GM19452 (cell line): Measurements from ENCODE around the gene GDPD5.

Source experiments
- ATAC-seq: cut with Tn5 transposase; IDR thresholded peaks from one replicate; pipeline ENCODE4 v1.9.1; 2021; ENCODE audit not compliant: unreplicated experiment

Gene GDPD5

DNA sequence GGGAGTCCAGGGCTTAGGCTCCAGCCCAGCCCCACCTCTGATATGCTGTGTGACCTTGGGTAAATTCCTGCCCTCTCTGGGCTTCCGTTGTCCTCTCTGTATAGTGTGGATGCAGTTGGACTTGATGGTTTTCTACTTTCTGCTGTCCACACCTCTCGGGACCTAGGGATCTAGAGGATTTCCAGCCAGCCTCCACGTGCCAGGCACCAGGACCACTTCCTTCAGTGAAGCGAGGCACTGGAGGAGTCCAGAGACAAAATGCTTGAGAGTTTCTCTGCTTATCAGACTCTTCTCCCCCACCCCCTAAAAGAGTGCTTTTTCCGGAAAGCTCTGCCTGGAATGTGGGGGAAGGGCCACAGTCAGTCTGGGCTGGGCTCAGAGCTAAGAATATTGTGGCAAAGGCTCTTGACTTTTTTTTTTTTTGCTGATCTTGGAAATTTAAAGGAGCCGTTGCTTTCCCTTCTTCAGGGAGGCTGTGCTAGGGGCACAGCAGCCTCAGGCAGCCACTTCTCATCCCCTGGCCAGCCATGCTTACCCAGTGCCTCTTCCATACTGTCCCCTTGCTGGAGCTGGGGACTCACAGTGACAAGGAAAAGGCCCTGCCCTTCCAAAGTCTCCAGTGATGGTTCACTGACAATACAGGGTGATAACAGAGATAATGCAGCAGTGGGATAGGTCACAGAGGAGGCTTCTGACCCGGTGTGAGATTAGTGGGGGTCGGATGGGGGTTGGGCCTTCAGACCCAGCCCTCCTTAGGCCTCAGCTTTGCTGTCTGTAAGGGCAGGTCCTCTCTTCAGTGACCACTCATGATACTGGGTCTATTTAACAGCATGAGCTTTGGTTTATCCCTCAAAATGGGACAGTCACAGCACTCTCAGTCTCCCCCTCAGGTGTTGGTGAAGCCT, 33.5 kb upstream of the GDPD5 start:
- ATAC-seq: no peak

DNA sequence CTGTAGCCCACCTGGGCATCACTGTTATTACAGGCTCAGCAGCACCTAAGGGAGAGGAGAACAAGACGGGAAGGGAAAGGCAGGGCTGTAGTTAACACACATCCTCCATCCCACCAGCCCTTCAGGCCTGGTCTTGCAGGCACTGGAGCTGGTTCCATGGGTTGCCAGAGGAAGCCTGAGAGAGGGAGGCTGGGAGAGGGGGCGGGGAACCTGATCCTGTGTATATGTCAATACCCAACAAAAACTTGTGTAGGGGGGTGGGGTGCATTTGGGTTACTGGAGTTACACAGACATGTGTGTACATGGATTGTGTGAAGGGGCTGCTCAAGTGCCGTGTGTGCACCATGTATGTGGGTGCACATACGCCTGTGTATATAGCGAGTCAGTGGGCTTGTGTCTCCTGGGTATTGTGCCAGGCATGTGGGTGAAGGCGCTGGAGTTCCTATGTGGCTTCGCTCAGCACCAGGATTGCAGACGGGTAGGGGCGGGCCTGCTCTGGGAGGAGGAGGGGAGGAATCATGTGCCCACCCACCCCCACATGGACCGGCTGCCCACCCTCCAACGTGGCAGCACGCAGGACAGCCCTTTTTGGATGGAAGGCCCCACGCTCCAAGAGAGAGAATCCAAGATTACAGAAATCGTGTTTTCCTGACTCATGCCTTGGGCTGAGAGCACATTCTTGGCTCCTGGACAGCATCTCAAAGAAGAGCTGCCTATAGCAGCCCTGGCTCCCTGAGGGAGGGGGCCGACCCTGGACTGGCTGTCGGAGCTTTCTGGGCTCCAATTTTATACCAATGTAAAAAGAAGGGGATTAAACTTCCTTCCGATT, 32.1 kb upstream of the GDPD5 start:
- ATAC-seq: no peak

DNA sequence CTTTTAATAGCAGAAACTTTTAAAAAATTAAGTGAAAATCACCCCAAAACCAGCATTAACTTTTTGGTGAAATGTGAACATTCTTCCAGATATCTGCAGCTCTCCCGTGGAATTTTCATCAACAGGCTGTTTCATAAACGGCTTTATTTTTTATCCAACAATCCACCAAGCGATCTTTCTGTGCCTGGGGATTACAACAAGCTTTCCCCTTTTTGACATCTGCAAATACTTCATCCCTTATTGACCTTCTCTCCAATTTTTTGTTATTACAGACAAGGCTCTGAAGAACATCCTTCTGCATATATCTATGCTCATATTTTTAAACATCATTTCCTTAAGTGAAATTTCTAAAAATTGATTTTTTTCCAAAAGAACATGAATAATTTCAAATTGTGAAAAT, 30.5 kb upstream of the GDPD5 start:
- ATAC-seq: no peak

DNA sequence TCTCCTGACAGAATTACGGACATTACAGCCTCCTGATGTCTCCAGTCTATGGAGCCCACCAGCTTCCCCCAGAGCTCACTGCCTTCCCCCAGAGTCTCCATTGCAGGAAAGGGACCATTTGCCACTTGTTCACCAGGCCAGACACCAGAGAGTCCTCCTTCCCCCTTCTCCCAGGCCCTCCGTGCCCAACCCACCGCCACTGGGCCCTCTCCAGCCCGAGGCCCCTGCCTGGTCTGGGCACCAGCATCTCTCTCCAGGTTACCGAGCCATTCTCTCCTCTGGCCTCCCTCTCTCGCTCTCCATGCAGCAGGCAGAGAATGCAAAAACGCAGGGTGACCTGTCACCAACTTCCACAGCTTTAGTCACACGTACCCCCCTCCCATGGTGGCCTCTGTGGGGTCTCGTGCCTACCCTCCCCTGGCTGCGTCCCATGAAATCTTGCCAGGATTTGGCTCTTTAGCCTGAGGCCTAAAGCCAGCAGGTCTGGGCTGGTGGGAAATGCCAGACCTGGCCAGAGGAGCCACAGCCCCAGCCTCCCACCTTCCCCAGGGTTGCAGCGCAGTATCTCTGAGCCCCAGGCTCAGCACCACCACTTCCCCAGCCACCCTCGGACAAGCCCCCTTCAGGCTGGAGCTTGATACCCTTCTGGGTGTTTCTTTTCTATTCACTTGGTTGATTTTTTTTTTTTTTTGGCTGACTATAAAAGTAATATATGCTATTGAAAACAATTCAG, 29.5 kb upstream of the GDPD5 start:
- ATAC-seq: no peak

DNA sequence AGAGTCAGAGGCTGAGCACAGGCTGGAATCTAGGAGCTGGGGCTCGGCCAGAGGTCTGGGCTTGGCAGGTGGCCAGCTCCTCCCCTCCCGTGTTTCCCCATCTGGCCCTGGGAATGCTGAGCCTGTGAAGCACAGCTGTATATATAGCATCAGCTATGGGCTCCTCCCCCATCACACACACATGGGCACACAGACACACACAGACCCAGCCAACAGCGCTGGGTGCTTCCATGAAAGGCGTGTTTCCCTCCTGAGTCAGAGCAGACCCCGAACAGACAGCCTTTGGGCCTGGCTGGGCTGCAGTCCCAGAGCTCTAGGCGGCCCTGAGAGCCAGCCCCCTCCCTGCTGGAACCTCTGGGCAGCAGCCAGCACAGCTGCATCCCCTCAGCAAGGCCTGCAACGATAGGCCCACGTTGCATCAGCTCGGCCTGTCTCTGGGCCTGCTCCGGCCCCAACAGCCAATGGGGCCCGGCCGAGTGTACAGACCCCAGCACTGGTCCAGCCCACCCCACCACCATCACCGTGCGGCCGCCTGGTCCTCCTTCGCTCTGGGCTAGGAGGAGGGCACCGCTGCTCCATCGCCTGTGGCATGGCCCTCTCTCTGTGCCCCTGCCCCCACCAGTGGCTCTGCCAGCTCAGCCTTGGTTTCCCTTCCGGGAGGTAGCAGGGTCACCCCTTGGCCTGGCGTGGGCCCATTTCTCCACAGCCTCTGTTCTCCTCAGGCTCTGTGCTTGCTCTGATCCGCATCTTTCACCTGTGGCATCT, 28.7 kb upstream of the GDPD5 start:
- ATAC-seq: no peak

DNA sequence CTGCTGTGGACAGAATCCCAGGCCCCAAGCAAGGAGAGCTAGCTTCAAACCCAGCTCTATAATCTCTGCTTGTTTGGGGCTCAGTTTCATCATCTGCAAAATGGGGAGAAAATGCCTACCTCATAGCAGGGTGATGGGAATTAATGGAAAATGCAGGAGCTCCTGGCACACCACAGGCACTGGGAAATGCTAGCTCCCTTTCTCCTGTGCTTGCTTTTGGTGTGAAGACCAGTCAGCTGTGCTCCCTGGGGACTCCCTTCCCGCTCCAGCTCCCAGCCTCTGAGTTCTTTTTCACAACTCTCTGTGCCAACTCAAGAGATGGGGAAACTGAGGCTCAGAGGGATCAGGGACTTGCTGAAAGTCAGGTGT, 28.1 kb upstream of the GDPD5 start:
- no peak for ATAC-seq

DNA sequence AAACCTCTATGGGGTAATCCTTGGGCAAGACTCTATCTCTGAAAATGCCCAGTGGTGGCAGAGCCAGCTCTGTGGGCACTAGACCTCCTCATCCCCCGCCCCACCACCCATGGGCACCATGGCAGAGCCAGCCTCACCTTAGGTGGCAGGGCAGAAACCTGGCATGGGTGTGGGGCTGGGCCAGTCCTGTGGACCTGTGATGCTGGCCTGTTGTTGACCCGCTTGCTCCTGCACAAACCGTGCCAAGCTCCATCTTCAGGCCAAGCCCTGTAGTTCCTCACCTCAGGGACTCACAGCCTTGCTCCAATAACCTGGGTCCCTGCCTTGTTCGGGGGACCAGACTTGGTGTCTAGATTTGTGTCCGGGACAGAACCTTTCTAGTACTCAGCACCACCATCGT, 27.4 kb upstream of the GDPD5 start:
- ATAC-seq: no peak

DNA sequence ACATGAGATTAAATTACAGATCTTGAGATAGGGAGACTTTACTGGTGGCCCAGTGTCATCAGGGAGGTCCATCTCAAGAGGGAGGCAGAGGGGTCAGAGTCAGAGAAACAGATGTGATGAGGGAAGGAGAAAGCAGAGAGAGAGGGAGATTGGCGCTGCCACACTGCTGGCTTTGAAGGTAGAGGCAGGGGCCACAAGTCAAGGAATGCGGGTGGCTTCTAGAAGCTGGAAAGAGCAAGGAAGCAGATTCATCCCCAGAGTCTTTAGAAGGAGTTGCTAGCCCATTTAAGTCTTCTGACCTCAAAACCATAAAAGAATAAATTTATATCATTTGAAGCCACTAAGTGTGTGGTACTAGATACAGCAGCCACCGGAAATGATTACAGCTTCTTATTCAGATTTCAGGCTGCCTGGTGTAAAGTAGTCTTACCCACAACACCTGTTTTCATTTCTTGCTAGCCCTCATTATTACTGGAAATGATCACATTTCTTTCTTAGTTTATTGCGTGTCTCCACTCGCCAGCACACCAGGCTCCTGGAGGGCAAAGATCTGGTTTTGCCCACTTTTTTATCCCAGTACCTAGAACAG, 23.7 kb upstream of the GDPD5 start:
- no peak for ATAC-seq

DNA sequence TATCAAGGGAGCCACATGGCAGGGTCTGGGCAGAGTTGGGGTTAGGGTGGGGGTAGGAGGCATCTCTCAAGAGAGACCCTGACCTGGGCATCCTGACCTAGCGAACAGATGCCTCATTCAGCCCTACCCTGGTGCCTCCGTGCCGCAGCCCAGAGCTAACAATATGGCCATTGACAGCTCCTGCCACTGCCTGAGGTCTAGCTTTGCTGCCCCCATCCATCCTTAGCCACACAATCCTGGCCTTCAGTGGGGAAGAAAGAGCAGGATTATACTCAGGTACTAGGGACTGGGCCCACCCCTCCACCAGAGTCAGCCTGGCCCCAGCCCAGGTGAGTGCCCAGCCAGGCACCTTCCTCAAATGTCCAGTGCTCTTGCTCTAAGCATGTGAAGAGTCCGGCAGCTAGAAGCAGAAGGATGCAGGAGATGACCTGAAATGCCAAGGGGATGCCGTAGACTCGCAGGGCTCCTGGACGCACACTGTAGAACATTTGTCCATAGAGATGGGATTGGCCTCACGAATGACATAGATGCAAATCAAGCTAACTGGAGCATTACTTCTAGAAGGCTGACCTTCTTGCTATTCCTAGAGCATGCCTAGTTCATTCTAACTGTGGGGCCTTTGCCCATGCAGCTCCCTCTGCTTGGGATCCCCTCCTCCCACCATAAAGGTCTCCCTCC, 23.0 kb upstream of the GDPD5 start:
- ATAC-seq: no peak

DNA sequence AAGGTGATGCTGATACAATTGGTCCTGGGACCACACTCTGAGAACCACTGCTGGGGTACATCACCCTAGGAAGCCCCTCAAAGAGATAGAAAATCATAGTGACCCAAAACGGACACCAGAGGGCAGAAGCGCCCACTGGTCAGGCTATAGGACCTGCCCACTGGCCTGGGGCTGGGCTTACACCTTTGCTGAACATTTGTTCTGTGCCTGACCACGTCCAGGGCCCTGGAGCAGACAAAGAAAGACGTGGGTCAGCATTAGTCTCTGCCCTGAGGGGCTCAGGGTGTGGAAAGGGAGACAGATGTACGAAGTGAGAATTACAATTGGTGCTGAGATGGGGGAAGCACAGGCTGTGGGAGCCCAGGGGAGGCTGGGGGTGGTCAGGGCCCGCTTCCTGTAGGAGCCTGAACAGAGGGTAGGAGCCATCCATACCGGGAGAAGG, 21.9 kb upstream of the GDPD5 start:
- ATAC-seq: no peak

DNA sequence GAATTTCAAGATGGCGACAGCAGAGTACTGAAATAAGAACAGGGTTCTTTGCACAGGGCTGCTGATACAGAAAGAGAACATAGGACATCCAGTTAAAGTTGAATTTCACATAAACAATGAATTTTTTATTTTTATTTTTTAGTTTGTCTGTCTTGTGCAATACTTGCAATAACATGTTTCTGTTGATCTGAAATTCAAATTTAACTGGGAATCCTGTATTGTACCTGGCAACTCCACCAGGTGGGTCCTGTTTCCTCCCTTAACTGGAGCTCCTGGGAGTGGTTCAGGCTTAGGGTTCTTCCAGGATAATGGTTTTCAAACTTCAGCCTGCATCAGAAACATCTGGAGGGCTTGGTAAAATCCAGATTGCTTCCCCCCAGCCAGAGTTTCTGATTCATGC, 21.4 kb upstream of the GDPD5 start:
- ATAC-seq: no peak

DNA sequence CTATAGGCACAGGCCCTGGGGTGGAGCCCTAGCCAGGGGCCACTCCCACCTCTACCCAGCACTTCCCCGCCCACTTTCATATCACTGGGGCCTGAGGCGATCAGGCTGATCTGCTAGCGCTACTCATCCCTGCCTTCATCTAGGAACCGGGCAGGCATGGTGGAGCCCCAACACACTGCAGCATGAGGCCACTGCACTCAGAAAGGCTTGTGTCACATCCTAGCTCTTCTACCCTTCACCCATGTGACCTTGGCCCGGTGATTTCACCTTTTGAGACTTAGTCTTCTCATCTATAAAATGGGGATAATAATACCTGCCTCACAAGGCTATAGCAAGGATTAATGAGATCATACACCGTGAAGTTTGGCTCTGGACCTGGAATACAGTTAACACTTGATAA, 18.1 kb upstream of the GDPD5 start:
- ATAC-seq: no peak

DNA sequence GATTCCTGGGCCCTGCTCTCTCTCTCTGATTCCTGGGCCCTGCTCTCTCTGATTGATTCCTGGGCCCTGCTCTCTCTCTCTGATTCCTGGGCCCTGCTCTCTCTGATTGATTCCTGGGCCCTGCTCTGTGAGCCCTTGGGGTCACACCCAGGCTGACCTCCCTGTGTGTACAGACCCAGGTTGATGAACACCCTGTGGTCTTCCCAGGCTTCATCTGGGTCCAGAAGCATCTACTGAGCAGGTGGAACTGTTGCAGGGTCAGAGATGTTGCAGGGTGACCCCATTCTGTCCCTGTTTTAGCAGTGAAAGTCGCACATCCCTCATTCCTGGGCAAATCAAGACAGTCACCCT, 16.3 kb upstream of the GDPD5 start:
- ATAC-seq: no peak

DNA sequence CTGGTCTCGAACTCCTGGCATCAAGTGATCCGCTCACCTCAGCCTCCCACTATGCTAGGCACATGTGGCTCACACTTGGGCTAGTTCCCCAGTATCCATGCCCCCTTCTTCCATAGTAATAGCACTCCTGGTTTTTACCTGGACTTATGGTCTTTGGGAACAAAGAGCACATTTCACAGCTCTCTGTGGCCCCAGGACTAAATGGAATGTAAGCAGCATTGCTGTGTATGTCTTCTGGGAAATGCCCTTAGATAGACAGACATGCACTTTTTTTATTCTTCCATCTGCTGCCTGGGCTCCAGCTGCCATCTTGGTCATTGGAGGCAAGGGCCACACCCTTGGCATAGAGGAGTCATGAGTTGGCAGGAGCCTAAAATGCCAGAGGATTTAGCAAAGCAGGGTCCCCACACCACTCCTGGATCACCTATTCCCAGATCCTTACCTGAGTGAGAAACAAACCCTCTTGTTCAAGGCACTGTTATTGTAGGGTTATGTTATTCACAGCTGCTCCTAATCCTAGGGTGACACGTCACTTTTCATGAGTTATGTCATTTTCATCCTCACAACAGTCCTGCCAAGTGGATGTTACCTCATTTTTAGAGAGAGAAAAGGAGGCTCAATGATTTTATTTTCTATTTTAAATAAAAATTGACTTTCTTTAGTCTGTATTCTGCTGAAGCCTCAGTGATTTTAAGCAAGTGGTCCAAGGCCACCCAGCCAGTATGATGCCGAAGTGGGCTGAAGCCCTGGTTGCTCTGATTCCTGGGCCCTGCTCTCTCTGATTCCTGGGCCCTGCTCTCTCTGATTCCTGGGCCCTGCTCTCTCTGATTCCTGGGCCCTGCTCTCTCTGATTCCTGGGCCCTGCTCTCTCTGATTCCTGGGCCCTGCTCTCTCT, 15.7 kb upstream of the GDPD5 start:
- no peak for ATAC-seq

DNA sequence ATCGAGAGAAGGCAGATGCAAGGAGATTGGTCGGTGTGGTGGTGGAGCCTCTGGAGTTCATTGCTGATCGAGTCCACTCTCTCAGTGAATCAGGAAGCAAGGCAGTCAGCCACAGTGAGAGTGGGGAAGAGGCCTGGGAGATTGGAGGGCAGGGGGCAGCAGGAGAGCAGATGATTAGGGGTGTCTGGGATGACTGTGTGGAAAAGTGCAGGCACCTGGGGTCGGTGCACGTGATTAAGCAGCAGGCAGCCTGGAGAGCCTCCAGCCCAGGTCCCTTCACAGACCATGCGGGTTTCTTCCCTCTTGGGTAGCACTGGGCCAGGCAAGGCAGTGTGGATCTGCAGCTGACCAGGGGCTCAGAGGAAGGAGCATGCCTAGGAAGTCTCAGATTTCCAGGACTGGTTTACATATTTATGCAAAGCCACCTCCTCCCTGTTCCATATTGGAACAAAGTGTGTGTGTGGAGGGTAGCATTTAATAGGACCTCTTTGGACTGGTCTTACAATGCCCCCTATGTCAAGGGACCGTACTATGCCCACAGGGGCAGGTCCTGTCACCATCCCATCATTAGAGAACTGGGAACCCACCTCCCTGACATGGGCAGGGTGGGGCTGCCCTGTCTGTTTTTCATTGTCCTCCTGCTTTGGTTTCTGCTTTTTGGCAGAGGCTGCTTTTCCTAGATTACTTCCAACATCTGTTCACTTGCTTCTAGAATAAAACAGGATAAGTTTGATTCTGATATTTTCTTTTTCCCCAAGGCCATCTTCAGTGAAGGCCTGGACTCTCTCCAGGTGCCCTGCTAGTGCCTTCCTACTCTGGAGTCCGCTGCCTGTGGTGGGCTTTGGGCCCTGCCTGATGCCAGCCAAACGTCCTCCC, 14.0 kb upstream of the GDPD5 start:
- ATAC-seq: no peak

DNA sequence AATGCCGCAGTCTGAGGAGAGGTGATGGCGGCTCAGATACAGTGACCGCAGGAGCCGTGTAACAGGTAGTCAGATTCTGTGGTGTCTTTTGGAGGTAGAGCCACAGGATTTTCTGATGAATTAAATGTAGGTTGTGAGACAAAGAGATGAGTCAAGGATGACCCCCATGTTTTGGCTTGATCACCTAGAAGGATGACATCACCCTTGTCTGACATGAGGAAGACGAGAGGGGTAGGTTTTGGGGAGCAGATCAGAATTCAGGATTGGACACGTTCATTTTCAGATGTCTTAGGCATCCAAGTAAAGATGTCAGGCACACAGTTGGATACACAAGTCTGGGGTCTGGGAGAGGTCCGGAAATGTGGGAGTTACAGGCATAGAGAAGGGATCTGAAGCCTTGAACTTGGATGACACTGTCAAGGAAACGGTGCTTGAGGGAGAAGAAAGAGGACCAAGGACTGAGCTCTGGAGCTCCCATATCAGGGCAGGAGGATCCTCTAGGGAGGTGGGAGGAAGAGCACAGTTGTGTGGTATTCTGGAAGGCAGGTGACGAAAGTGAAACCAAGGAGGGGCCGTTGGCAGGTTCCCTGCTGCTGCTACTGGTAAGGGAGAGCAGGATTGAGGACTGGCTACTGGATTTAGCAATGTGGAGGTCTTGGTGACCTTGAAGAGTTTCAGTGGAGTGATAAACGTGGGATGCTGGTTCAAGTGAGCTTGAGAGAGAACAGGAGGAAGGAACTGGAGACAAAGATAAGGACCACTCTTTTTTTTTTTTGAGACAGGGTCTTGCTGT, 12.6 kb upstream of the GDPD5 start:
- ATAC-seq: no peak

DNA sequence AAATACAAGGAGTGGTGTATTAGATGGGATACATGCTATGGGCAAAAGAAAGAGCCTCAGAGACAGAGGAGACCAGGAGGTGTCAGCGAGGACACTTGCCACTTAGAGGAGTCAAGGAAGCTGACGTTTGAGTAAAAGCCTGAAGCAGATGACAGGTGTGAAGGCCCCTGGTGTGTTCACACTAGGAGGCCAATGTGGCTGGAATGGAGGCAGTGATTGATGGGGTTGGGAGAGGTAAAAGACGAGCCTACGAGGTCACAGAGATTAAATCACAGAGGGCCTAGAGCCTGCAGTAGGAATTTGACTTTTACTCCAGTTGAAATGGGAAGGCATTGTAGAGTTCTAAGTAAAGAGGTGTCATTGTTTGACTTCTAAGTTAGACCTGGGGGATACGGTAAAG, 12.0 kb upstream of the GDPD5 start:
- no peak for ATAC-seq
